PC-9 (cell line): Measurements from ENCODE around the gene TGIF1. TPM values are rescaled to one million over a fixed set of nuclear protein-coding genes. Genes with fewer than 3 reads are reported as not detected.

ENCODE experiments used
- BruUV-seq: library from RNA; stranded (reverse); fragments of 400-500 nt; replicated peaks from 2 replicates; lab custom pipeline; 2021; lab: Mats Ljungman, UMichigan
- CTCF ChIA-PET: fragments of 300-600 bp; sonication (Branson Sonifier 250); formaldehyde crosslinking; loops from one replicate; lab custom pipeline; 2022; ENCODE audit warnings: antibody characterized with exemption; lab: Charles Lee
- POLR2A ChIA-PET: fragments of 300-600 bp; sonication (Branson Sonifier 250); formaldehyde crosslinking; loops from one replicate; lab custom pipeline; 2022; ENCODE audit warnings: antibody characterized with exemption; ENCODE audit not compliant: unreplicated experiment; lab: Charles Lee
- DNase-seq, 2 experiments: peaks; one replicate each; pipeline versions ENCODE4 v3.0.0 to v3.0.0-alpha.2; 2015 to 2022; ENCODE audit warnings: mixed read lengths in 1 of 2
- H2AFZ ChIP-seq: fragments of 200-600 bp; sonication (generic); 2 replicates; pipeline ENCODE4 v1.8.1; 2017; ENCODE audit warnings: antibody characterized with exemption
- H3F3A ChIP-seq: fragments of 200-600 bp; sonication (generic); 2 replicates; pipeline ENCODE4 v1.8.1; 2017; ENCODE audit warnings: antibody characterized with exemption, mild to moderate bottlenecking, low read depth; ENCODE audit not compliant: insufficient read depth
- H3K27ac ChIP-seq: fragments of 200-600 bp; sonication (generic); 2 replicates; pipeline ENCODE4 v1.6.1; 2016; ENCODE audit warnings: mixed run types
- H3K27me3 ChIP-seq: fragments of 200-600 bp; sonication (generic); 2 replicates; pipeline ENCODE4 v1.6.1; 2016; ENCODE audit warnings: low read depth, mixed run types; ENCODE audit not compliant: insufficient read depth
- H3K36me3 ChIP-seq: fragments of 200-600 bp; sonication (generic); 2 replicates; pipeline ENCODE4 v1.6.1; 2016; ENCODE audit warnings: low read depth, mixed run types
- H3K4me1 ChIP-seq: fragments of 200-600 bp; sonication (generic); replicated peaks from 2 replicates; pipeline ENCODE4 v1.6.1; 2016; ENCODE audit warnings: mixed run types; ENCODE audit not compliant: insufficient read depth
- H3K4me2 ChIP-seq: fragments of 200-600 bp; sonication (generic); 2 replicates; pipeline ENCODE4 v1.6.1; 2017; ENCODE audit warnings: mixed run types
- H3K4me3 ChIP-seq: fragments of 200-600 bp; sonication (generic); 2 replicates; pipeline ENCODE4 v1.6.1; 2016; ENCODE audit warnings: mixed run types
- H3K79me2 ChIP-seq: fragments of 200-600 bp; sonication (generic); 2 replicates; pipeline ENCODE4 v1.6.1; 2017; ENCODE audit warnings: low read depth, mixed run types
- H3K9me2 ChIP-seq: fragments of 200-600 bp; sonication (generic); 2 replicates; pipeline ENCODE4 v1.8.1; 2017; ENCODE audit warnings: mild to moderate bottlenecking; ENCODE audit not compliant: insufficient read depth
- H3K9me3 ChIP-seq: fragments of 200-600 bp; sonication (generic); 2 replicates; pipeline ENCODE4 v1.8.1; 2016; ENCODE audit warnings: low read depth; ENCODE audit not compliant: insufficient read depth
- H4K20me1 ChIP-seq: fragments of 200-600 bp; sonication (generic); 2 replicates; pipeline ENCODE4 v1.8.1; 2017; ENCODE audit not compliant: insufficient read depth
- EZH2 ChIP-seq: fragments of 200-600 bp; sonication (generic); IDR thresholded peaks from 2 replicates; pipeline ENCODE4 v1.8.0; 2017; ENCODE audit warnings: antibody characterized with exemption, low read depth
- intact Hi-C: fragments of 100-400 bp; cut with micrococcal nuclease; formaldehyde crosslinking; loops from one replicate; pipeline ENCODE4 v1.10.0; 2022; ENCODE audit not compliant: unreplicated experiment
- total RNA-seq: library from RNA; stranded (reverse); gene quantifications from 2 replicates; pipeline ENCODE4 v1.2.3, GENCODE V29; 2021
- TF ChIP-seq, protein P1 (sequence below): fragments of 200-600 bp; sonication (generic); conservative IDR thresholded peaks from 2 replicates; pipeline ENCODE4 v1.6.1; 2017; ENCODE audit warnings: mixed run types, antibody characterized with exemption, mild to moderate bottlenecking, moderate library complexity

TGIF1 gene
- total RNA-seq, 1 experiment from 2014 or later: 203 TPM

DNA sequence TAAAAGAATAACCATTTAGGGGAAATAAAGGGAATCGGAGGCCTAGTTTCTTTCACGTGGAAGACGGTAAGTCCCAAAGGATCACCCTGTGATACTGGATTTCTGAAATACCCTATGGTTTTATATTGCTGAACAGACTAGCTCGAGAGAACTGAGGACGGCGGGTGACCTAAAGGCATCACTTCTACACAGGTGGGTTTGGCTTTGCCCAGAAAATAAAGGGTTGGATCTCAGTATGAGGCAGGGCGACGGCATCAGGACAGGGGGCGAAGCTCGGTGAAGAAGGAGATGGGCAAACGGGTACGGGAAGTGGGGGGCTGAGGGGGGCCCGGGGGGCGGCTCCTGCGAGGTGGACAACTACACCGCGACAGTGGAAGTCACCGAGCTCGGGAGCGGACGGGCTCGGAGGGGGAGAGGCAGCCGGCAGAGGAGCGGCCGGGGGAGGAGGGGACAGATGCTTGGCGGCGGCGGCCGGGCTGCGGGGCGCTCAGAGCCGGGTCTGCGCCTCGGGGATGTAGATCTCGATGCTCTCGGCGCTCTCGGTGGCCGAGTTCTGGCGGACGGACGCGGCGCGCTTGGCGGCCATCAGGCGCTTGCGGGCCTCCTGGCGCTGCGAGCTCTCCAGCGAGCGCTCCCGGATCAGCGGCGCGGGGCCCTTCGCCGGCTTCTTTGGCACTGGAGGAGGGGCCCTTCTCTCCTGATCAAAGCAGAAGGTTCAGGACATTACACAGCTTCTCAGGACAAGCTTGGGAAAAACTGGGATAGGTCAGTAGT lies 48.9 kb downstream of the TGIF1 start:
- Histone ChIP-seq H2AFZ (no peak overlapping the region), H3K27ac (no peak overlapping the region), H3K4me2 (no peak overlapping the region), H3K4me3 (no peak overlapping the region), H3K27me3 (no peaks in the 10 kb centered on the region), H3K36me3 (no peaks in the 10 kb centered on the region), H3K9me3 (no peaks in the 10 kb centered on the region), H4K20me1 (no peaks in the 10 kb centered on the region), H3K4me1 (0 out of 2 replicates have a peak, but pooled peaks cover 5% of the 10 kb centered on the region), H3F3A (0 out of 2 replicates have a peak, but pooled peaks cover 9% of the 10 kb centered on the region), H3K79me2 (no peaks in the 10 kb centered on the region), H3K9me2 (no peaks in the 10 kb centered on the region)
- ChIA-PET CTCF (interaction anchor here (0.6 kb wide), 2 partner anchors 97 to 360 kb away, joined by 3 to 4 read pairs; no protein-coding TSS in a partner anchor), POLR2A (no interaction called here)
- intact Hi-C loops: no loop called here
- no TSS peak for BruUV-seq
- no peak for TF ChIP-seq EZH2
- TF ChIP-seq, protein P1, sequence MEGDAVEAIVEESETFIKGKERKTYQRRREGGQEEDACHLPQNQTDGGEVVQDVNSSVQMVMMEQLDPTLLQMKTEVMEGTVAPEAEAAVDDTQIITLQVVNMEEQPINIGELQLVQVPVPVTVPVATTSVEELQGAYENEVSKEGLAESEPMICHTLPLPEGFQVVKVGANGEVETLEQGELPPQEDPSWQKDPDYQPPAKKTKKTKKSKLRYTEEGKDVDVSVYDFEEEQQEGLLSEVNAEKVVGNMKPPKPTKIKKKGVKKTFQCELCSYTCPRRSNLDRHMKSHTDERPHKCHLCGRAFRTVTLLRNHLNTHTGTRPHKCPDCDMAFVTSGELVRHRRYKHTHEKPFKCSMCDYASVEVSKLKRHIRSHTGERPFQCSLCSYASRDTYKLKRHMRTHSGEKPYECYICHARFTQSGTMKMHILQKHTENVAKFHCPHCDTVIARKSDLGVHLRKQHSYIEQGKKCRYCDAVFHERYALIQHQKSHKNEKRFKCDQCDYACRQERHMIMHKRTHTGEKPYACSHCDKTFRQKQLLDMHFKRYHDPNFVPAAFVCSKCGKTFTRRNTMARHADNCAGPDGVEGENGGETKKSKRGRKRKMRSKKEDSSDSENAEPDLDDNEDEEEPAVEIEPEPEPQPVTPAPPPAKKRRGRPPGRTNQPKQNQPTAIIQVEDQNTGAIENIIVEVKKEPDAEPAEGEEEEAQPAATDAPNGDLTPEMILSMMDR: no peak
- no peak for DNase-seq

DNA sequence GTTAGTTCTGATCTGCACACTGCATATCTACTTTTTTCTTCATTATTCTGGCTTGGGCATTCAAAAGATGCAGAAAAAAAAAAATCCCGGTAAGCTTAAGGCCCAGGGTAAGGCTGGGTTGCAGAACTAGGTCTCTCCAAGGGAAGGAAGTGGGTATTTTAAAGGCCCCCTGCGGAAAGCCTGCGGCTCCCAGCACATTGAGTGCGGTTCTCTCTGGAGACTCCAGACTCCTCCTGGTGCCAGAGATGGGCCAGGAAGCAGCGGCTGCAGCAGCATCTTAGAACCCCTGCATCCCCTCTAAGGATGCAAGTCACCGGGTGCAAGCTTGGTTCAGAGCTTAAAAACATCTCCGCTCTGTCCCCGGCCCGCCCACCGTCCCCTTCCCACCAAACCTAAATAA lies 49.5 kb downstream of the TGIF1 start:
- Histone ChIP-seq H3K4me2 (no peak overlapping the region), H3K36me3 (no peaks in the 10 kb centered on the region), H2AFZ (no peak overlapping the region), H3K9me2 (no peaks in the 10 kb centered on the region), H3K9me3 (no peaks in the 10 kb centered on the region), H3K4me3 (no peak overlapping the region), H3K27me3 (no peaks in the 10 kb centered on the region), H3F3A (0 out of 2 replicates have a peak, but pooled peaks cover 9% of the 10 kb centered on the region), H3K27ac (no peak overlapping the region), H3K79me2 (no peaks in the 10 kb centered on the region), H3K4me1 (0 out of 2 replicates have a peak, but pooled peaks cover 5% of the 10 kb centered on the region), H4K20me1 (no peaks in the 10 kb centered on the region)
- BruUV-seq: no TSS peak
- TF ChIP-seq EZH2: no peak
- TF ChIP-seq, protein P1: no peak
- POLR2A ChIA-PET: no interaction called here
- CTCF ChIA-PET: interaction anchor here (0.6 kb wide), 2 partner anchors 97 to 359 kb away, joined by 3 to 4 read pairs; no protein-coding TSS in a partner anchor
- no peak for DNase-seq
- intact Hi-C loops: no loop called here

DNA sequence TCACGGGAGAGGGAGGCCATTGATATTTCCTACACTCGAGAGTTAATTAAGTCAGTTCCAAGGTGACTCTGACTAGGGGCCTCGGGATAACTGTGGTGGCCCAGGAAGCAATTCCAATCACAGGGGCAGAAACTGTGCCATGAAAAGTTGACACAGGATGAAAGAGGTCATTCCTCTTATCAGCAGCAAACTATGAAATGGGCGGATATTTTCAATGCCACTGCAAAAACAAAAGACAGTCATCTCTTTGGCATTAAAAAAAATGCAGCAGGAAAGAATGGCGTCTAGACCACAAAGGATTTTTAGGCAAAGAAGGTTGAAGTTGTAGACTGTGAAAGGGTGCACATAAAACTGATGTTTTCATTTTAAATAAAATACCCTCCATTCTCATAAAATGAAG lies 50.0 kb downstream of the TGIF1 start:
- H3F3A ChIP-seq: 0 out of 2 replicates have a peak, but pooled peaks cover 9% of the 10 kb centered on the region
- no peak for DNase-seq
- ChIA-PET CTCF (interaction anchor here (0.6 kb wide), 1 partner anchor 358 kb away, joined by 4 read pairs; no protein-coding TSS in a partner anchor), POLR2A (no interaction called here)
- no peak overlapping the region for H3K27ac ChIP-seq
- TF ChIP-seq, protein P1: no peak
- TF ChIP-seq EZH2: no peak
- H3K79me2 ChIP-seq: no peaks in the 10 kb centered on the region
- H4K20me1 ChIP-seq: no peaks in the 10 kb centered on the region
- H2AFZ ChIP-seq: no peak overlapping the region
- 0 out of 2 replicates have a peak, but pooled peaks cover 5% of the 10 kb centered on the region for H3K4me1 ChIP-seq
- no peaks in the 10 kb centered on the region for H3K9me3 ChIP-seq
- no peak overlapping the region for H3K4me2 ChIP-seq
- intact Hi-C loops: no loop called here
- no peaks in the 10 kb centered on the region for H3K9me2 ChIP-seq
- no peak overlapping the region for H3K4me3 ChIP-seq
- no TSS peak for BruUV-seq
- no peaks in the 10 kb centered on the region for H3K36me3 ChIP-seq
- H3K27me3 ChIP-seq: no peaks in the 10 kb centered on the region
